ENCODE results near the gene CD33. TPM values are rescaled to one million over a fixed set of nuclear protein-coding genes. Genes with fewer than 3 reads are reported as not detected.
"Not testable (repeated sequence)": the region's sequence is repeated elsewhere in the genome, so short reads cannot be mapped to it uniquely, and the experiment has no call there.

The CD33 gene
- total RNA-seq, 1 donor from 2014 or later, result not detected

DNA sequence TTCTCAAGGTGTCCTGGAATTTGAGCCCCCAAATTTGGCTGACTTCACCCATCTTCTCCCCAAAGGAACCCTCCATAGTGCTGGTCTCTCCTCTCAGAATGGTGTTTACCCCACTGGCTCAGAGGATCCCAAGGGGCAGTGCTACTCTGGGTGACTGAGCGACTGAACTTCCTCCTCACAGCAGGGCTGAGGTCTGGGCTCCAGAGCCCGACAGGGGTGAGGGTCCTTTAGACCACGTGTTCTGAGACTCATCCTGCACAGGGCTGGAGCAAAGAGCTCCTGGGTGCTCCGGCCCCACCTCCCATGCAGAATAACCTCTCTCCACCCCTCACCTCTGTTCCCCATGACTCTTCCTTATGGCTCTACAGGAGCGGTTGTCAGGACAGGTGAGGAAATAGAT lies 23.2 kb upstream of the CD33 start:
- no peaks in the 10 kb centered on the region for H3K36me3 ChIP-seq (ENCODE audit: control insufficient read depth, insufficient read depth, low read length)
- TF ChIP-seq, protein P1, sequence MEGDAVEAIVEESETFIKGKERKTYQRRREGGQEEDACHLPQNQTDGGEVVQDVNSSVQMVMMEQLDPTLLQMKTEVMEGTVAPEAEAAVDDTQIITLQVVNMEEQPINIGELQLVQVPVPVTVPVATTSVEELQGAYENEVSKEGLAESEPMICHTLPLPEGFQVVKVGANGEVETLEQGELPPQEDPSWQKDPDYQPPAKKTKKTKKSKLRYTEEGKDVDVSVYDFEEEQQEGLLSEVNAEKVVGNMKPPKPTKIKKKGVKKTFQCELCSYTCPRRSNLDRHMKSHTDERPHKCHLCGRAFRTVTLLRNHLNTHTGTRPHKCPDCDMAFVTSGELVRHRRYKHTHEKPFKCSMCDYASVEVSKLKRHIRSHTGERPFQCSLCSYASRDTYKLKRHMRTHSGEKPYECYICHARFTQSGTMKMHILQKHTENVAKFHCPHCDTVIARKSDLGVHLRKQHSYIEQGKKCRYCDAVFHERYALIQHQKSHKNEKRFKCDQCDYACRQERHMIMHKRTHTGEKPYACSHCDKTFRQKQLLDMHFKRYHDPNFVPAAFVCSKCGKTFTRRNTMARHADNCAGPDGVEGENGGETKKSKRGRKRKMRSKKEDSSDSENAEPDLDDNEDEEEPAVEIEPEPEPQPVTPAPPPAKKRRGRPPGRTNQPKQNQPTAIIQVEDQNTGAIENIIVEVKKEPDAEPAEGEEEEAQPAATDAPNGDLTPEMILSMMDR (IDR thresholded peaks at IDR 0.05; ENCODE audit: insufficient read depth, low read length, poor library complexity, severe bottlenecking), result no peak
- H3K27me3 ChIP-seq (ENCODE audit: control insufficient read depth, insufficient read depth, low read length), result no peaks in the 10 kb centered on the region
- no peak for DNase-seq (ENCODE audit: low read depth)
- H3K4me3 ChIP-seq (ENCODE audit: low read depth, low read length), result no peak overlapping the region

DNA sequence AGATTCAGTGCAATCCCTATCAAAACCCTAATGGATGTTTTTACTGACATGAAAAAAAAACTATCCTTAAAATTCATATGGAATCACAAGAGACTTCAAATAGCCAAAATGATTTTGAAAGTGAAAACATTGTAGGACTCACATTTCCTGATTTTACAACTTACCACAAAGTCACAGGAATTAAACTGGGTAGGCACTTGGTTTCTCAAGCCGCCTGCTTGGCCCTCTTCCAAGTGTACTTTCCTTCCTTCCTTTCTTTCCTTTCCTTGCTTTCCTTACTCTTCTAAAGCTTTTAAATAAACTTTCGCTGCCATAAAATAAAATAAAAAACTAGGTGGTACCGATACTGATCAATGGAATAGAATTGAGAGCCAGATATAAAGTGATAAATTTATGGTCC lies 21.0 kb upstream of the CD33 start:
- H3K4me3 ChIP-seq (ENCODE audit: low read depth, low read length), result no peak overlapping the region
- TF ChIP-seq, protein P1 (IDR thresholded peaks at IDR 0.05; ENCODE audit: insufficient read depth, low read length, poor library complexity, severe bottlenecking), result no peak
- H3K36me3 ChIP-seq (ENCODE audit: control insufficient read depth, insufficient read depth, low read length), result no peaks in the 10 kb centered on the region
- no peak for DNase-seq (ENCODE audit: low read depth)
- H3K27me3 ChIP-seq (ENCODE audit: control insufficient read depth, insufficient read depth, low read length), result no peaks in the 10 kb centered on the region

DNA sequence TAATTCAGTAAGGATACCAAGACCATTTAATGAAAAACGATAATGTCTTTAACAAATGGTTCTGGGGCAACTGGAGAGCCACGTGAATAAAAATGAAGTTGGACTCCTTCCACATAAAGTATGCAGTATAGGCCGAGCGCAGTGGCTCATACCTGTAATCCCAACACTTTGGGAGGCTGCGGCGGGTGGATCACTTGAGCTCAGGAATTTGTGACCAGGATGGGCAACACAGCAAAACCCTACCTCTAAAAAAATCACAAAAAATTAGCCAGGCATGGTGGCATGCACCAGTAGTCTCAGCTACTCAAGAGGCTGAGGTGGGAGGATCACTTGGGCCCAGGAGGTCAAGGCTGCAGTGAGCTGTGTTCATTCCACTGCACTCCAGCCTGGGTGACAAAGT lies 20.6 kb upstream of the CD33 start:
- no peak for DNase-seq (ENCODE audit: low read depth)
- Histone ChIP-seq H3K4me3 (ENCODE audit: low read depth, low read length) (no peak overlapping the region), H3K36me3 (ENCODE audit: control insufficient read depth, insufficient read depth, low read length) (no peaks in the 10 kb centered on the region), H3K27me3 (ENCODE audit: control insufficient read depth, insufficient read depth, low read length) (no peaks in the 10 kb centered on the region)
- TF ChIP-seq, protein P1 (IDR thresholded peaks at IDR 0.05; ENCODE audit: insufficient read depth, low read length, poor library complexity, severe bottlenecking), result no peak

DNA sequence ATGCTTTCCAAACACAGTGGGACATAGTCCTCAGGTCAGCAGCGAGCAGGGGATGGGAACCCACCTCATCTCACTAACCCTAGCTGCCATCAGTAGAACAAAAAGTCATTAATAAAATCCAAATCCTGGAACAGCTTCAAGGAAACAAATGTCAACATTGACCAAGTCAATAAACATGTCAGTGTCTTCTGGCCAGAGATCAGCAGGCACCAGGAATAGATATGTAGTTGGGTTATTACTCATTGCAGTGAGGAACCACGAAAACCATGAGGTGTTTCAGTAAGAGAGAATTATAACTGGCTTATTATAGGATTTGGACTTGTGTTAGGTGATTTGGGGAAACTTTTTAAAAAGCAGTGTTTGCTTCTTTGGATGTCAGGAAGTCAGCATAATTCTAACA lies 17.1 kb upstream of the CD33 start:
- no peak overlapping the region for H3K4me3 ChIP-seq (ENCODE audit: low read depth, low read length)
- DNase-seq (ENCODE audit: low read depth), result no peak
- no peaks in the 10 kb centered on the region for H3K27me3 ChIP-seq (ENCODE audit: control insufficient read depth, insufficient read depth, low read length)
- TF ChIP-seq, protein P1 (IDR thresholded peaks at IDR 0.05; ENCODE audit: insufficient read depth, low read length, poor library complexity, severe bottlenecking), result no peak
- H3K36me3 ChIP-seq (ENCODE audit: control insufficient read depth, insufficient read depth, low read length), result no peaks in the 10 kb centered on the region

DNA sequence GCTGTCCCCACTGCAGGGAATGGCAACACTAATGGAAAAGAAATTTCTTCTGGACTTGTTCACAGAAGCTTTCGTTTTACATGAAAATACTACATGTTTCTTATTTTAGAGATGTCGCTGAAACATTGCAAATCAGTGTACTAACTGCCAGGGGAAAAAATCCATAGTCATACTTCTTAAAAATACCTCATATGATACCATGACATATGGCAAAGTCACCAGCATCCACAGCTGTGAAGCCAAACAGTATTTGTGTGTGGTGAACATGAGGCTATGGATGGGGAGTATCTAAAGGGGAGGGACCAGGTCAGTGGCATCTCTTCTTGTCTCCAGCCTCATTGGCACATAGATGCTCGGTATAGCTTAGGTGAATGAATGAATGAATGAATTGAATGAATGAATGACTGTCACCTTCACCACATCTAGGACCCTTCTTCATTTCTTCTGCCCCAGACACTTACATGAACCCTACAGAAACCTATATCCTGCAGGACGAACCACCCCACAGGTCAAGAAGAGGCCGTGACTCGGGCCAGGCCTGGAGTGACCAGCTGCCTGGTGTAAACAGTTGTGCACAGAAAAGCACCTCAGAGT lies 14.6 kb upstream of the CD33 start:
- no peak for DNase-seq (ENCODE audit: low read depth)
- Histone ChIP-seq H3K27me3 (ENCODE audit: control insufficient read depth, insufficient read depth, low read length) (no peaks in the 10 kb centered on the region), H3K36me3 (ENCODE audit: control insufficient read depth, insufficient read depth, low read length) (no peaks in the 10 kb centered on the region), H3K4me3 (ENCODE audit: low read depth, low read length) (no peak overlapping the region)
- TF ChIP-seq, protein P1 (IDR thresholded peaks at IDR 0.05; ENCODE audit: insufficient read depth, low read length, poor library complexity, severe bottlenecking), result no peak

DNA sequence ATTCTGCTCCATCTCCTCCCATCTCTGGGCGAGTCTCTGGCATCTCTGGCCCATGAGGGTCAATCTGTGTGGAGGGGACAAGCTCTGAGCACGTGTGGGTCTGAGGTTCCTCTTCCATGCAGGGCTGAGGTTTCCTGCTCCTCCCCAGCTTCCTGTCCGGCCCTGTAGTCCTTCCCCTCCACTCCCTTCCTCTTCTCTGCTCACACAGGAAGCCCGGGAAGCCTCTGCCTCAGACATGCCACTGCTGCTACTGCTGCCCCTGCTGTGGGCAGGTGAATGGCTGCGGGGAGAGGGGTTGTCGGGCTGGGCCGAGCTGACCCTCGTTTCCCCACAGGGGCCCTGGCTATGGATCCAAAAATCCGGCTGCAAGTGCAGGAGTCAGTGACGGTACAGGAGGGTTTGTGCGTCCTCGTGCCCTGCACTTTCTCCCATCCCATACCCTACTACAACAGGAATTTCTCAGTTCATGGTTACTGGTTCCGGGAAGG lies 14.0 kb upstream of the CD33 start:
- not testable (repeated sequence) for H3K27me3 ChIP-seq (ENCODE audit: control insufficient read depth, insufficient read depth, low read length); DNase-seq (ENCODE audit: low read depth); H3K4me3 ChIP-seq (ENCODE audit: low read depth, low read length); H3K36me3 ChIP-seq (ENCODE audit: control insufficient read depth, insufficient read depth, low read length)
